GM19372 (cell line): ENCODE measurements around the gene MKRN2.
"Not testable (repeated sequence)": the region's sequence is repeated elsewhere in the genome, so short reads cannot be mapped to it uniquely, and the experiment has no call there.

Experiments
- ATAC-seq: cut with Tn5 transposase; IDR thresholded peaks from one replicate; pipeline ENCODE4 v1.9.1; 2021; ENCODE audit warnings: mild to moderate bottlenecking, low read depth, moderate library complexity; ENCODE audit not compliant: unreplicated experiment

The MKRN2 gene, protein sequence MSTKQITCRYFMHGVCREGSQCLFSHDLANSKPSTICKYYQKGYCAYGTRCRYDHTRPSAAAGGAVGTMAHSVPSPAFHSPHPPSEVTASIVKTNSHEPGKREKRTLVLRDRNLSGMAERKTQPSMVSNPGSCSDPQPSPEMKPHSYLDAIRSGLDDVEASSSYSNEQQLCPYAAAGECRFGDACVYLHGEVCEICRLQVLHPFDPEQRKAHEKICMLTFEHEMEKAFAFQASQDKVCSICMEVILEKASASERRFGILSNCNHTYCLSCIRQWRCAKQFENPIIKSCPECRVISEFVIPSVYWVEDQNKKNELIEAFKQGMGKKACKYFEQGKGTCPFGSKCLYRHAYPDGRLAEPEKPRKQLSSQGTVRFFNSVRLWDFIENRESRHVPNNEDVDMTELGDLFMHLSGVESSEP

DNA sequence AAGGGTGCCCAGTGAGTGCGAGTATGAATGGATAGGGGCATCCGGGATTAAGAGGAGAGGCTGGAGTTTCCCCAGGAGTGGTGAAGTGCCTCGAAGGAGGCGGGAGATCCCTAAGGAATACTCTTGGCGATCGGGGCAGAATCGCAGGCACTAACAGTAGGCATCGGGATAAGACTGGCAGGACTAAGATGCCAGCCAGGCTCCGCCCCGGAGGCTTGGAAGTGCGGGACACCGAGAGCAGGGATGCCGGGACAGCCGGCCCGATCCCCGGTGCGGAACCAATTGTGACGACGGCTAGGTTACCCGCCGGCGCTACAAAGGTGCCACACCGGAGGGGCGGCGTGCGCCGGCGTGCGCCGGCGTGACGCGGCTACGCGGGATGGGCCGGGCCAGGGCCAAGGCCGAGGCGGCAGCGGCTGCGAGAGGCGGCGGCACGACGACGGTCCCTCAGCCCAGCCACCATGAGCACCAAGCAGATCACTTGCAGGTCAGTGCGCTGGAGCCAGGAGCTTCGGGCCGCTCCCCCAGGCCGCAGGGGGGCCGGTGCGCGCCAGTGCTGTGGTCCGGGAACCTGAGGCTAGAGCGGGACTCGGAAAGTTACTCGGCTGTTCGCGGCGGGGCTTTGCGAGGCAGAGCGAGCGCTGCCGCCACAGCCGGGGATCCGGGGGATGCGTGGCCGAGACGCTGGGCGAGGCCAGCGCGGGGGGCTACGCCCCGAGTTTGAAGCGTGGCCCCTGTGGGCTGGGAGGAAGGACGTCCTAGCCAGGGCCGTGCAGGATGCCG lies at the start of gene MKRN2:
Gene MKRN2 (plus strand): TSS at position 398 of the 783 bp plus-strand sequence. CDS start 64 bp downstream, at position 462.
- peak; percentile 75 for ATAC-seq

DNA sequence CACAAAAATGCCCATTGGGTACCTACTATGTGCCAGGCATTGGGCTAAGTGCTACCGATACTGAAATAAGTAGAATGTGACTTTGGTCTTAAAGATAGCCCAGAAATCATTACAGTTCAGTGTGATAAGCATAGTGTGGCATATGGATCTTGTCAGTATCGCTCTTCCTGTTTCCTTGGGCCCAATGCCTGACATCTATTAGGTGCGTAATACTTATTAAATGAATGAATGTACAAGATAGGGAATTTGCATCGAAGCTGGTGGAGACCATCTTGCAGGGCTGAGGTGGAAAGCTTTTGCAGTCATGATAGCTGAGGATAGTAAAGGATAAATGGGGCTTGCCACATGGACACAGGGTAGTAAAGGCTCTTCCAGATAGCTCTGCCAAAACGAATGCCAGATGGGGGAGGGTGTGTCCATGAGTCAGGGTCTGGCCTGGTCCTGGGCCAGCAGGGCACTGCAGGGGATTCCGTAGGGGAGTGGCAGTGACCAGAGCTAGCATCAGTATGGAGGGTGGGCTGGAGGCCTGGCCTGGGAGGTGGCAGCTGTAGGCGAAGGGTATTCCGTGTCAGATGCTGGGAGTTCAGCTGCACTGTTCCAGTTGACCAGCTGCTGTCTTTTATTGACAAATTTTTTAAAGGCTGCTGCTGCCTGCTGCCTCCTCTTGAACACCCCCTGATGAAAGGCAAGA lies 49.2 kb upstream of the MKRN2 start:
- no peak for ATAC-seq

DNA sequence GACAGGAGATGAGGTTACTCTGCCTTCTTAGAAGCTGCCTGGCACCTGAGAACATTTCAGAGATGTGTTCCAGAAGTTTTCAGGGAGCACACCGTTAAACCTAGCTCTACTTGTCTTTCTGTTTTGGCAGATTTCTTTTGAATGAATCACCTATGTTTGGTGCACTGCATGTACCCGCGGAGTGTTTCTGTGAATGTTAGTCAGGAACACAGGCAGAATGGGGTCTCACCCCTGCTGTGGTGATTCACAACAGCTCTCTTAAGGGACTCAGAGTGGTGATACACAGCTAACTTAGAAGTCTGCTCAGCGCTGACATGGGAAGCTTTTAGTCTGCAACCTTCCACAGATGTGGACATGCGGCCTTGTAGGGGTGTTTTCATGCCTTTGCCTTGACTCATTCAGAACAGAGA lies 48.6 kb upstream of the MKRN2 start:
- no peak for ATAC-seq

DNA sequence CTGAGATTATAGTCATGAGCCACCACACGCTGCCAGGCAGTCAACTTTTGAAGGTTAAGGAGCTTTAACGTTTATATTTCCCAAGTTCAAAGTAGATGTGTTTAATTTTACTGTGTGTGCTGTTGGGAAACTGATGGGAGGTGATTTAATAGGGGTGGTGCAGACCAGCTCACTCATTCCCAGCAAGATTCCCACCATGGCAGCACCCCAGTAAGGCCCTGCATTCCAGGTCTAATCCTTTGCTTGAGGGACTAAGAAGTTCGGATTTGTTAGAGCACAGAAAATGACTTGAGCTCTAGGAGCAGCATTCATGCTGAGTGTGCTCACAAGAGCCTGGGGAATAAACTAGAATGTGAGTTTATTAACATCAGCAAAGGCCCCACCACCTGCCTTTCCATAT lies 47.4 kb upstream of the MKRN2 start:
- no peak for ATAC-seq

DNA sequence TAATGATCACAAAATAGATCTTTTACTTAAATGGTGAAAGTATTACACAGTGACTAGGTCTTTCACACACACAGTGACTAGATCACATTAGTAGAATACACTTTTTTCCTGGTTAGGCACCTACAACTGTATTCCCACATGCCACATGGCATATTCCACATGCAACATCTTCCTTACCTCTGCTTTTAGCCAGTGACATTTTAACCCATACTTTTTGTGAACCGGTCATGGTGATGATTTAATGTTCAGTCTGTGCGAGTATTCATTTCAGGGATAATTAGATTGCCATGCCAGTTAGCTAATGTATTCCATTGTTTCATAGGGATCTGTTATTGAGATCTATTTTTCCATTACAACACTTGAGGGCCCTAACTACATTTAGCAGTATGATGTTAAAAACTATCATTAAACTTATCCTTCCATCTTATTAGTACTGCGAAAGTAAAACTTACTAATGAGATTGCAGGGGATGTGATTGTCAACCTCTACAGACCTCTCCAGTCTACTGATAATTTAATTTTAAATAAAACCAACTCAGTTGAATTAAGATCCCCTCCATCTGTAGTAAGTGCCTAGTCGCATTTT lies 44.3 kb upstream of the MKRN2 start:
- ATAC-seq = no peak

DNA sequence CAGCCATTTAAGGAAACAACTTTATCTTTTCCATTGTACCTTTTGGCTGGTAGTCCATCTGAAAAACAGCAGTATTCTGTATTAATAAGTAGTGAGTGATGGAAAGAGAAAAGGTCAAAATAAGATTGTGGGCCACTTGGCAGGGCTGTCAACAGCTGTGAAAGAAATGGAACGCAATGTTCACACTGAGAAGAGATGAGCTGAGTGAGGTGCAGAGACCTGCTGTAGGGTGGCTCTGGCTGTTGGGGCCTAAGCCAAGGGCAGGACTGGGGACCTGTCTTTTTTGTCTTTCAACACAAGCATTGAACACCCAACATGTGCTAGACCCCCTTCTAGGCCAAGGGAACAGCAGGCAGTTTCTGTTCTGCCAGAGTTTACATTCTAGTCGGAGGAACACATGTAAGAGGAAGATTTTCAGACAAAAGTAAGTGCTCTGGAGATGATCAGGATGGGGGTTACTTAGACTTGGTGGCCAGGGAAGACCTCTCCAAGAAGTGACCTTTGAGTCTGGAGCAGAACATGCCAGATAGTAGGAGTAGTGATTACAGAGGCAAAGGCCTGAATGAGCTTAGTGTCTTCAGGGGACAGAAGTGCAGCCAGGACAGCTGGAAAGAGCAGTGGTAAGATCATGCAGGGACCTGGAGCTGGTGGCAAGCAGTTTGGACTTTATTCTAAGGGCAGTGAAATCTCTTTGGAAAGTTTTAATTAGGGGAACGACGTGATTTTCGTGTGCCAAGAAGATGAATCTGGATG lies 43.0 kb upstream of the MKRN2 start:
- no peak for ATAC-seq

DNA sequence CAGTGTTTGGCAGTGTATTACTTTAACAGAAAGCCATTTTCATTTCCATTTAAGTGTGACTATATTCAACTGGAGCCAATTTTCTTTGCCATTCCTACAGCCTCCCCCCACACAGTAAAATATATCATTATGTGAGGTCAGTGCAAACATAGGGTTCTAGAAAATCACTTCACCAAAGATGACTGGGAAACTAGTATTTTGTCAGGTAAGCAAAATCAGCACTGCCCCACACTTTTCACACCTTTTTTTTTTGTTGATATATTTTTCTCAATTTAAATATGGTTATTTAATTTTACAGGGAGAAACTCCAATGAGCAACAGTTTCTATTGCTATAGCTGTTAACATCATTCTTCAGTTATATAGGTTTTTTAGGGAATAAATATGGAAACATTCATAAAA lies 41.3 kb upstream of the MKRN2 start:
- no peak for ATAC-seq

DNA sequence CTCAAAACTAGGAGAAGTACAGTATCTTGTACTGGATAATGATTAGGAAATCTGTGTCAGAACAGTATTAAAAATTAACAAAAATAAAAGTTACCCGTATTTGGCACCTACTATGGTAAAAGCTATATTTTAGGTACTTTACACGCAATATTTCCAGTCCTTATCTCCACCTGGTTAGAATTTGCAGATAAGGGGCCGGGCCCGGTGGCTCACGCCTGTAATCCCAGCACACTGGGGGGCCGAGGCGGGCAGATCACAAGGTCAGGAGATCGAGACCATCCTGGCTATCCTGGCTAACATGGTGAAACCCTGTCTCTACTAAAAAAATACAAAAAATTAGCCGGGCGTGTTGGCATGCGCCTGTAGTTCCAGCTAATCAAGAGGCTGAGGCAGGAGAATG lies 40.0 kb upstream of the MKRN2 start:
- ATAC-seq = no peak

DNA sequence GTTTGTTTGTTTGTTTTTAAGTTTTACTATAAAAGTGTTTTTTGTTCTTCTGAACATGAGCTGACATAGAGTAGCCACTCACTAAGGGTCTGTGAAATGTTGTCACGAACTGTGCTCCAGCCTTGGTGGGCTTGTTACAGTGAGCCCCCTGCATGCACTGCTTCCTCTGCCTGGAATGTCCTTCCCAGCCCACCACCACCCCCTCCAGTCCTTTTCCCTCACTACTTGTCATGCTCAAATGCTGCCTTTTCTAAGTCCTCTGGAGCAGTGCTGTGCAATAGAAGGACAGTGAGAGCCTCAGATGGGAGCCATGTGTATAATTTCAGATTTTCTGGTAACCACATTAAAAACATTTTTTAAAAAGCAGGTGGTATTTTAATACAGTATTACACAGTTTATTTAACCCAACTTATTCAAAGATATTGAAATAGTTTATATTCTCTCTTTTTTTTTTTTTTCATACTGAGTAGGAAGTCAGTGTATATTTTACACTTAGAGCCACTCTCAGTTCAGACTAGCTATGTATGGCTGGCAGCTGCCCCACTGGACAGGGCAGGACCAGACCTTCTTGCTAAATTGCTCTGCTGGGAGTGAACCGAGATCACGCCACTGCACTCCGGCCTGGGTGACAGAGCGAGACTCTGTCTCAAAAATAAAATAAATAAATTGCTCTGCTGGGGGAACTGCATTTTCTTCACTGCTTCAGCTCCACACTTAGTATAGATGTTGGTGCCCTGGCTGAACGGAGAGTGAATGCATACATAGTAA lies 38.4 kb upstream of the MKRN2 start:
- no peak for ATAC-seq

DNA sequence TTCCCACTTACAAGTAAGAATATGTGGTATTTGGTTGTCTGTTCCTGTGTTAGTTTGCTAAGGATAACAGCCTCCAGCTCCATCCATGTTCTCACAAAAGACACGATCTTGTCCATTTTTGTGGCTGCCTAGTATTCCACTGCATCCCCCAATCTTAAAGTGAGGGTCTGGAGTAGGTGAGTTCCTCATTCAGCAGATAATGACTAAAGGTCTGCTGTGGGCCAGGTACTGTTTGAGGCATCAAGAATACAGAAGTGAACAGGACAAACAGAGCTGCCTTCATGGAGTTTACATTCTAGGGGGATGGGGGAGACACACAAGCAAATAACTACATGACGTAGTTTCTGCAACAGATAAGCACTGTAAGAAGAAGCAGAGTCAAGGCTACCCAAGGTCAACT lies 35.9 kb upstream of the MKRN2 start:
- ATAC-seq = no peak

DNA sequence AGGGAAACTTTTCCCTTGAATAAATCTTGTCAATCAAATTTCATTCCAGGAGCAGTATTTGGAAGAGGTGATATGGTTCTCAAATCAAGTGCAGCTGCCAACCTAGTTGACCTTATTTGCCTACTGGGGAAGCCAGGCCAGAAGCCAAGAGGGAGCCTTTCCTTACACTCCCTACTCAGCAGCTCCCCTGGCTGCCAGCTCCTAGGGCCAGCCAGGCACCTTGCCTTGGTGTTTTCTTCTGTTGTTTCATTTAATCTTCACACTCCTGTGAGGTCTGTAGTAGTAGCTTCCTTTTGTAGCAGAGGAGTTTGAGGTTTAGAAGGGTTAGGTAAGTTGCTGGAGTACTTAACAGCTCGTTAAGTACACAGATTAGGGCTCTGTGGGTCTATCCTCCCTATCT lies 34.2 kb upstream of the MKRN2 start:
- no peak for ATAC-seq

DNA sequence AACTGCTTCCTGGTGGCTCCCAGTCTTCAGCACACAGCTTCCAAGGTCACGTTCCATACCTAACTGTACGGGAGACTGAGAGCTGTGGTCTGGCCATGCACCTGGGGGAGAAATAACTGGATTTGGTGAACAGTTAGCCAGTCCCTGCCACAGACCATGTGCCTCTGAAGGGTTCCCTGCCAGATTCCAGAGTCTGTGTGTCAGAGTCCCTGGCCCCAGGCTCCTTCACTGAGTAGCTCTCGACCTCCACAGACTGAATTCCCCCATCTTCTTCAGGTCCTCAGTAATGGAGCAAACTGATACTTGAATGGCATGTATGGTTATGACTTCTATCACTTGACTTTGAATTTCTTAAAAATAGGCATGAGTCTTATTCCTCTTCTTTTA lies 29.1 kb upstream of the MKRN2 start:
- ATAC-seq = no peak

DNA sequence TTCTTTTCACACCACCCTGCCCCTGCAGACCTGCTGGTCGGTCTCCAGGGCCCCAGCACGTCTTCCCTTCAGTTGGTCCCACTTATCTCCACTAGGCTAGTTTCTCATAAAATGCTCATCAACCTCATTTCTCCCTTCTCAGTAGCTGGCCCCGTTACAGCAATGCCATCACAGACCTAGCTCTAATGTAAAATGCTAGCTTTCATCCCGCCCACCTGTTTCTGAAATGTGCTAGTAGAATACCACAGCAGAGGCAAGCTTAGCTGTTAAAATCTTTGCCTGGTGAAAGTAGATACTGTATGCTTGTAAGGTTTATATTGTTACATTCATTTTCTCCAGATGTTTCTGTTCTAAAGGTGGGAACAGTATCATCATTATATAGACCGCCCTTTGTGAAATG lies 24.7 kb upstream of the MKRN2 start:
- no peak for ATAC-seq

DNA sequence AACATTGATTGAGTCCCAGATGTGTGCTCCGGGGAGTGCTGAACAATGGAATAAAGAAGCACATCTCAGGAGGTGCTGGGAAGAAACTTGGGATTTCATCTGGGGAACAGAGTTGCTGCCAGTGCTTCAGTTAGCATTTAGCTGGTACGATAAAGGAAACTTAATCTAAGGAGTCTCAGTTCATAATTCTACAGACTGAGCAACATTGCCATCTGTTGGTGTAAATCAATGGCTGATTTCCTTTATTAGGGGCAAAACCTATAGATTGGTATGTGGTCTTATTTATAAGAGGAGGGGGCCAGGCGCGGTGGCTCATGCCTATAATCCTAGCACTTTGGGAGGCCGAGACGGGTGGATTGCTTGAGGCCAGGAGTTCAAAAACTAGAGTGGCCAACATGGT lies 20.5 kb upstream of the MKRN2 start:
- no peak for ATAC-seq

DNA sequence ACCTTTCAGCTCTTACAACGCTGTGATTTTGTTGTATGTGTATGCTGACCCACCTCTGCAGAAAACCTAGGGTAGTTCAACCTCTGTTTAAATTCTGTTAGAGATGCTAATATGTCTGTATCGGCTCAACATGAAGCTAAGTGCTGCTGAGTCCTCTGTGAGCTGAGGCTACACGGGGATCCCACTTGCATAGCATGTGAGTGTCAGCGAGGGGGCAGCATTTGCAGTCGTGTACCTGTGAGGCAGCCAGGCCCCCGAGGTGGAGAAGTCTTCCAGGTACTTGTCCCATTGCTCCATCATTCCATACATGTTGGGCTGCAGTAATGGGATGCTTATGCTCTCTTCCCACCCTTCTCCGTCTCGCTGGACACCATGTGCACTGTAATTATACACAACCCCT lies 15.3 kb upstream of the MKRN2 start:
- no peak for ATAC-seq

DNA sequence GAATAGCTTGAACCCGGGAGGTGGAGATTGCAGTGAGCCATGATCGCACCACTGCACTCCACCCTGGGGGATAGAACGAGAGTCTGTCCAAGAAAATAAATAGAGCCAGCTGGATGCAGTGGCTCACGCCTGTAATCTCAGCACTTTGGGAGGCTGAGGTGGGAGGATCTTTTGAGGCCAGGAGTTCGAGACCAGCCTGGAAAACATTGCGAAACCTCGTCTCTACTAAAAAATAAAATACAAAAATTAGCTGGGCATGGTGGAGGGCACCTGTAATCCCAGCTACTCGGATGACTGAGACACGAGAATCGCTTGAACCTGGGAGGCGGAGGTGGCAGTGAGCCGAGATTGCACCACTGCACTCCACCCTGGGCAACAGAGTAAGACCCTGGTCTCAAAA lies 13.4 kb upstream of the MKRN2 start:
- ATAC-seq = not testable (repeated sequence)

DNA sequence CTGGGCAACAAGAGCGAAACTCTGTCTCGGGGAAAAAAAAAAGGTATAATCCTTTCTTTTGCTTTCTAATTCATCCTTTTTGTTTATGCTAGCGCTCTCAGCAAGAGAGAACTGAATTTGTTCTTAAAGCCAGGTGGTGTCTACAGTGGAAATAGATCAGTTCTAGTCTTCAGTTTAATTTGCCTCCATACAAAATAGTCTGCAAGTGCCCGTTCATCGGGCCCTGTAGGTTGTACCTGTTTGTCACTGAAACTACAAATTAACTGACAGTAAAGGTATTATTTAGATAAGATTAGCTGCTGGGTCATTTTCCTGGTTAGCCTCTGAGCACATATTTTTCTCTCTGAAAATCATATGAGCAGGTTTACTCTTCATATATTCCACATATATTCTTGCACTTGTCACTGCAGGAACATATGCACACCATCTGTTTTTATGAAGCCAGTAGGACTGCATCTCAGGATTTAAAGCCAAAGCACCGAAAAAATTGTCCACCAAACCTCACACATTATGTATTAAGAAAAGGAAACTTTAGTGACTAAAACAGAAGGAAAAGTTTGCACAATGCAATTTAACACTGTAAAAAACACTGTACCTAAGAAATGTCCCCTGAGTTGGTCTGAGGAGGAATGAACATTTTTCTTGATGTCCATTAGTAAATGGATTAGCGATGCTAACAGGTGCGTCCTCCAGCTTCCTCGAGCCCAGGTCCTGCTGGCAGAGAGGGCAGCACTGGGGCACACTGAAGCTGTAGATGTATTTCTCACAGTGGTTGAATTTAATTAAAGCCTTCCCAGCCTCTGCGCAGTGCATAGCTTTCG lies 12.0 kb upstream of the MKRN2 start:
- no peak for ATAC-seq

DNA sequence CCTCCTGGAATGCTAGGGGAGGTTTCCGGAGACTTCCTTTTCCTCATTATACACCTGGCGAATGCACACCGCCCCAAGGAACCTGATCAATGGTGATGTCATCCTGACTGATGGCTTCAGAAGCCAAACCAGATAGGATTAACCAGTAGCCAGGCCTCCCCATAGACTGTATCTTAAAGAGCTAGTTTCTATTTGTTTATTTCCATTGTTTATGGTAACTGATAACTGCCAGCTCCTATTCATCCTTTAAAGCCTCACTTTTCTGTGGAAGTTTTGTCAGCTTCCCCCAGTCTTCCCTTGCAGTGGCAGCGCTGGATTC lies 11.5 kb upstream of the MKRN2 start, which contains the start of gene MKRN2OS:
Gene MKRN2OS (minus strand): TSS at position 27 of the 319 bp plus-strand sequence. CDS start 35 bp downstream, outside the sequence.
- no peak for ATAC-seq
